ENCODE results near the gene KRTAP5-9.
A peak's percentile ranks its signal among the peaks of the same experiment; 100 is the strongest.
"Not testable (repeated sequence)": the region's sequence is repeated elsewhere in the genome, so short reads cannot be mapped to it uniquely, and the experiment has no call there.

KRTAP5-9 gene

GRCh38 chr11:71527576-71528210 lies 20.5 kb upstream of the KRTAP5-9 start:
- no peak overlapping the region for H3K27ac ChIP-seq (replicated peaks; ENCODE audit: low read length)
- no peaks in the 10 kb centered on the region for H3K9me3 ChIP-seq (replicated peaks in 1 of 2; ENCODE audit: control insufficient read depth in 2 of 2, insufficient read depth in 1 of 2, low read depth in 1 of 2, low read length in 2 of 2)
- no peaks in the 10 kb centered on the region for H3K4me1 ChIP-seq (ENCODE audit: control insufficient read depth in 2 of 2, insufficient read depth in 1 of 2, low read depth in 1 of 2, low read length in 2 of 2)

GRCh38 chr11:71530602-71531001 lies 17.6 kb upstream of the KRTAP5-9 start:
- Histone ChIP-seq H2BK15ac (ENCODE audit: low read length) (no peak overlapping the region), H3K4me2 (ENCODE audit: insufficient read depth, low read length, poor library complexity, severe bottlenecking) (no peak overlapping the region), H3K23ac (ENCODE audit: low read depth, low read length, poor library complexity) (peak overlapping the region; percentile 85), H3K27ac (replicated peaks; ENCODE audit: low read length) (no peak overlapping the region), H2BK12ac (ENCODE audit: low read length) (no peak overlapping the region), H3K36me3 (replicated peaks in 1 of 2; ENCODE audit: control insufficient read depth in 2 of 2, insufficient read depth in 2 of 2, low read length in 2 of 2) (no peaks in the 10 kb centered on the region), H2BK120ac (ENCODE audit: low read depth, low read length) (no peak overlapping the region), H3K14ac (ENCODE audit: low read length) (no peak overlapping the region), H3K4ac (ENCODE audit: low read length) (no peak overlapping the region), H4K8ac (ENCODE audit: low read depth, low read length) (no peak overlapping the region), H2AK5ac (ENCODE audit: low read depth, low read length) (no peak overlapping the region), H3K9me3 (replicated peaks in 1 of 2; ENCODE audit: control insufficient read depth in 2 of 2, insufficient read depth in 1 of 2, low read depth in 1 of 2, low read length in 2 of 2) (no peaks in the 10 kb centered on the region), H3K18ac (ENCODE audit: low read length) (no peak overlapping the region), H4K91ac (ENCODE audit: low read depth, low read length, poor library complexity) (no peak overlapping the region), H3K79me1 (ENCODE audit: low read depth, low read length) (no peaks in the 10 kb centered on the region), H2BK5ac (ENCODE audit: low read length) (no peak overlapping the region), H3K27me3 (ENCODE audit: control insufficient read depth in 3 of 3, insufficient read depth in 3 of 3, low read depth in 1 of 3, low read length in 3 of 3) (peaks cover 0 to 5% (median 0%) of the 10 kb centered on the region in 3 experiments), H3K9ac (ENCODE audit: low read depth, low read length, poor library complexity) (no peak overlapping the region), H2AFZ (ENCODE audit: low read length) (no peak overlapping the region), H3K4me3 (ENCODE audit: low read length in 2 of 2) (no peak overlapping the region), H3K4me1 (ENCODE audit: control insufficient read depth in 2 of 2, insufficient read depth in 1 of 2, low read depth in 1 of 2, low read length in 2 of 2) (no peaks in the 10 kb centered on the region)
- WGBS, 2 donors (ENCODE audit: extremely low coverage in 2 of 2, insufficient read length in 2 of 2, insufficient replicate concordance in 1 of 2) = no CpG with 5 or more reads among the region's 11 CpGs
- DNase-seq (ENCODE audit: low spot score) = no peak

More at GRCh38 chr11:71527576-71528210, 20.5 kb upstream of the KRTAP5-9 start:
- no peak overlapping the region for H3K4me3 ChIP-seq (ENCODE audit: low read length in 2 of 2)
- H3K4ac ChIP-seq (ENCODE audit: low read length) = no peak overlapping the region
- no peak overlapping the region for H4K91ac ChIP-seq (ENCODE audit: low read depth, low read length, poor library complexity)
- H3K18ac ChIP-seq (ENCODE audit: low read length) = no peak overlapping the region
- no peak for DNase-seq (ENCODE audit: low spot score)
- no peak overlapping the region for H2BK5ac ChIP-seq (ENCODE audit: low read length)
- peak overlapping the region; percentile 53 for H3K23ac ChIP-seq (ENCODE audit: low read depth, low read length, poor library complexity)
- H3K79me1 ChIP-seq (ENCODE audit: low read depth, low read length) = no peaks in the 10 kb centered on the region
- H3K4me2 ChIP-seq (ENCODE audit: insufficient read depth, low read length, poor library complexity, severe bottlenecking) = no peak overlapping the region
- H2BK12ac ChIP-seq (ENCODE audit: low read length) = no peak overlapping the region
- H2AK5ac ChIP-seq (ENCODE audit: low read depth, low read length) = no peak overlapping the region
- no peaks in the 10 kb centered on the region for H3K36me3 ChIP-seq (replicated peaks in 1 of 2; ENCODE audit: control insufficient read depth in 2 of 2, insufficient read depth in 2 of 2, low read length in 2 of 2)
- peaks cover 0 to 5% (median 0%) of the 10 kb centered on the region in 3 experiments for H3K27me3 ChIP-seq (ENCODE audit: control insufficient read depth in 3 of 3, insufficient read depth in 3 of 3, low read depth in 1 of 3, low read length in 3 of 3)
- H3K9ac ChIP-seq (ENCODE audit: low read depth, low read length, poor library complexity) = peak overlapping the region; percentile 40
- no peak overlapping the region for H4K8ac ChIP-seq (ENCODE audit: low read depth, low read length)
- no CpG with 5 or more reads among the region's 6 CpGs for WGBS, 2 donors (ENCODE audit: extremely low coverage in 2 of 2, insufficient read length in 2 of 2, insufficient replicate concordance in 1 of 2)
- no peak overlapping the region for H2AFZ ChIP-seq (ENCODE audit: low read length)
- no peak overlapping the region for H3K14ac ChIP-seq (ENCODE audit: low read length)
- H2BK120ac ChIP-seq (ENCODE audit: low read depth, low read length) = no peak overlapping the region
- H2BK15ac ChIP-seq (ENCODE audit: low read length) = no peak overlapping the region

GRCh38 chr11:71532036-71532610 lies 16.1 kb upstream of the KRTAP5-9 start:
- Histone ChIP-seq H2BK15ac (ENCODE audit: low read length) (no peak overlapping the region), H3K36me3 (replicated peaks in 1 of 2; ENCODE audit: control insufficient read depth in 2 of 2, insufficient read depth in 2 of 2, low read length in 2 of 2) (no peaks in the 10 kb centered on the region), H3K4me2 (ENCODE audit: insufficient read depth, low read length, poor library complexity, severe bottlenecking) (no peak overlapping the region), H3K27me3 (ENCODE audit: control insufficient read depth in 3 of 3, insufficient read depth in 3 of 3, low read depth in 1 of 3, low read length in 3 of 3) (peaks cover 0 to 5% (median 0%) of the 10 kb centered on the region in 3 experiments), H2BK12ac (ENCODE audit: low read length) (no peak overlapping the region), H3K4ac (ENCODE audit: low read length) (no peak overlapping the region), H3K9me3 (replicated peaks in 1 of 2; ENCODE audit: control insufficient read depth in 2 of 2, insufficient read depth in 1 of 2, low read depth in 1 of 2, low read length in 2 of 2) (no peaks in the 10 kb centered on the region), H4K8ac (ENCODE audit: low read depth, low read length) (no peak overlapping the region), H3K23ac (ENCODE audit: low read depth, low read length, poor library complexity) (no peak overlapping the region), H3K4me3 (ENCODE audit: low read length in 2 of 2) (no peak overlapping the region), H3K14ac (ENCODE audit: low read length) (no peak overlapping the region), H3K79me1 (ENCODE audit: low read depth, low read length) (no peaks in the 10 kb centered on the region), H3K18ac (ENCODE audit: low read length) (no peak overlapping the region), H3K4me1 (ENCODE audit: control insufficient read depth in 2 of 2, insufficient read depth in 1 of 2, low read depth in 1 of 2, low read length in 2 of 2) (no peaks in the 10 kb centered on the region), H2AFZ (ENCODE audit: low read length) (no peak overlapping the region), H2BK120ac (ENCODE audit: low read depth, low read length) (no peak overlapping the region), H3K9ac (ENCODE audit: low read depth, low read length, poor library complexity) (no peak overlapping the region), H2AK5ac (ENCODE audit: low read depth, low read length) (no peak overlapping the region), H4K91ac (ENCODE audit: low read depth, low read length, poor library complexity) (no peak overlapping the region), H2BK5ac (ENCODE audit: low read length) (no peak overlapping the region), H3K27ac (replicated peaks; ENCODE audit: low read length) (no peak overlapping the region)
- WGBS, 2 donors (ENCODE audit: extremely low coverage in 2 of 2, insufficient read length in 2 of 2, insufficient replicate concordance in 1 of 2) = no CpG with 5 or more reads among the region's 10 CpGs
- DNase-seq (ENCODE audit: low spot score) = no peak

GRCh38 chr11:71534711-71535608 lies 13.3 kb upstream of the KRTAP5-9 start:
- H2AFZ ChIP-seq (ENCODE audit: low read length); H3K79me1 ChIP-seq (ENCODE audit: low read depth, low read length); H3K27me3 ChIP-seq (ENCODE audit: control insufficient read depth in 3 of 3, insufficient read depth in 3 of 3, low read depth in 1 of 3, low read length in 3 of 3); H2BK12ac ChIP-seq (ENCODE audit: low read length); H3K36me3 ChIP-seq (replicated peaks in 1 of 2; ENCODE audit: control insufficient read depth in 2 of 2, insufficient read depth in 2 of 2, low read length in 2 of 2); H3K27ac ChIP-seq (replicated peaks; ENCODE audit: low read length); DNase-seq (ENCODE audit: low spot score); H3K9ac ChIP-seq (ENCODE audit: low read depth, low read length, poor library complexity); H3K9me3 ChIP-seq (replicated peaks in 1 of 2; ENCODE audit: control insufficient read depth in 2 of 2, insufficient read depth in 1 of 2, low read depth in 1 of 2, low read length in 2 of 2); H3K4ac ChIP-seq (ENCODE audit: low read length); H2BK5ac ChIP-seq (ENCODE audit: low read length); H2BK120ac ChIP-seq (ENCODE audit: low read depth, low read length); H4K91ac ChIP-seq (ENCODE audit: low read depth, low read length, poor library complexity); H2BK15ac ChIP-seq (ENCODE audit: low read length); H3K14ac ChIP-seq (ENCODE audit: low read length); H4K8ac ChIP-seq (ENCODE audit: low read depth, low read length); H3K4me2 ChIP-seq (ENCODE audit: insufficient read depth, low read length, poor library complexity, severe bottlenecking); H3K23ac ChIP-seq (ENCODE audit: low read depth, low read length, poor library complexity); H3K18ac ChIP-seq (ENCODE audit: low read length); H3K4me3 ChIP-seq (ENCODE audit: low read length in 2 of 2); H2AK5ac ChIP-seq (ENCODE audit: low read depth, low read length); H3K4me1 ChIP-seq (ENCODE audit: control insufficient read depth in 2 of 2, insufficient read depth in 1 of 2, low read depth in 1 of 2, low read length in 2 of 2): not testable (repeated sequence)
- whole genome bisulfite sequencing, 2 donors (ENCODE audit: extremely low coverage in 2 of 2, insufficient read length in 2 of 2, insufficient replicate concordance in 1 of 2) = no CpG with 5 or more reads among the region's 17 CpGs
